Smooth muscle cell (in vitro differentiated cells): ENCODE data around the gene RNASEH1. TPM values are rescaled to one million over a fixed set of nuclear protein-coding genes. Genes with fewer than 3 reads are reported as not detected.

Source experiments
- DNase-seq: peaks from one replicate; lab custom pipeline; 2025; ENCODE audit not compliant: unreplicated experiment; lab: John Stamatoyannopoulos, UW
- H2AFZ ChIP-seq: fragments of 200-600 bp; sonication (generic); 2 replicates; pipeline ENCODE4 v1.6.0; 2016; ENCODE audit warnings: antibody characterized with exemption, low read depth, mild to moderate bottlenecking
- H3F3A ChIP-seq: fragments of 200-600 bp; sonication (generic); 2 replicates; pipeline ENCODE4 v1.6.0; 2017; ENCODE audit warnings: antibody characterized with exemption, low read depth
- H3K27ac ChIP-seq: fragments of 200-600 bp; sonication (generic); 2 replicates; pipeline ENCODE4 v1.5.1; 2016; ENCODE audit warnings: low read depth, mild to moderate bottlenecking
- H3K27me3 ChIP-seq: fragments of 200-600 bp; sonication (generic); 2 replicates; pipeline ENCODE4 v1.6.1; 2016; ENCODE audit warnings: low read depth, mild to moderate bottlenecking
- H3K36me3 ChIP-seq: fragments of 200-600 bp; sonication (generic); 2 replicates; pipeline ENCODE4 v1.5.1; 2016; ENCODE audit warnings: low read depth
- H3K4me1 ChIP-seq: fragments of 200-600 bp; sonication (generic); 2 replicates; pipeline ENCODE4 v1.5.1; 2016; ENCODE audit warnings: low read depth
- H3K4me2 ChIP-seq: fragments of 200-600 bp; sonication (generic); 2 replicates; pipeline ENCODE4 v1.6.0; 2016; ENCODE audit warnings: mild to moderate bottlenecking
- H3K4me3 ChIP-seq: fragments of 200-600 bp; sonication (generic); 2 replicates; pipeline ENCODE4 v1.5.1; 2016; ENCODE audit warnings: mild to moderate bottlenecking
- H3K79me2 ChIP-seq: fragments of 200-600 bp; sonication (generic); 2 replicates; pipeline ENCODE4 v1.6.0; 2016; ENCODE audit warnings: low read depth, mild to moderate bottlenecking
- H3K9ac ChIP-seq: fragments of 200-600 bp; sonication (generic); 2 replicates; pipeline ENCODE4 v1.6.0; 2016; ENCODE audit warnings: low read depth
- H3K9me3 ChIP-seq: fragments of 200-600 bp; sonication (generic); replicated peaks from 2 replicates; pipeline ENCODE4 v1.5.1; 2016; ENCODE audit warnings: low read depth
- H4K20me1 ChIP-seq: fragments of 200-600 bp; sonication (generic); 2 replicates; pipeline ENCODE4 v1.6.0; 2016; ENCODE audit warnings: low read depth
- CTCF ChIP-seq: fragments of 200-600 bp; sonication (generic); IDR thresholded peaks from 2 replicates; pipeline ENCODE4 v1.5.1; 2017; ENCODE audit warnings: borderline replicate concordance, mild to moderate bottlenecking, antibody characterized with exemption; ENCODE audit not compliant: insufficient read depth, poor library complexity, severe bottlenecking
- WGBS: methylation state at CpG from one replicate; pipeline ENCODE4 v1.1.7; 2016; ENCODE audit warnings: low lambda C conversion rate; 5-methylcytosine and 5-hydroxymethylcytosine counted together
- polyA plus RNA-seq: library from polyadenylated mRNA; unstranded; fragments of >200 nt; fragmentation: Nextera tagmentation; extraction: Ambion mirVana; gene quantifications from 2 replicates; pipeline ENCODE4 v1.2.1, GENCODE V29; 2016
- total RNA-seq: library from RNA; depleted of rRNA; stranded (reverse); fragments of >200 nt; gene quantifications from 2 replicates; pipeline ENCODE4 v1.2.3, GENCODE V29; 2014

Gene RNASEH1
- total RNA-seq (18.3 and 22.0 TPM in 2 replicates), polyA plus RNA-seq (32.7 and 39.2 TPM in 2 replicates)

- H3K4me2 ChIP-seq: peak within 1 kb of the TSS; percentile 87
- under 1% methylated on average over 57 of the region's 67 CpGs for WGBS
- peaks cover 19% of the 10 kb centered on the region for H3K36me3 ChIP-seq
- H3K4me3 ChIP-seq: peak within 1 kb of the TSS; percentile 91
- peak within 1 kb of the TSS; percentile 100 for H3K9ac ChIP-seq
- peak; percentile 94 for DNase-seq
- H3K4me1 ChIP-seq: peaks cover 6% of the 10 kb centered on the region
- no peaks in the 10 kb centered on the region for H3K9me3 ChIP-seq
- H3F3A ChIP-seq: no peaks in the 10 kb centered on the region
- peaks cover 38% of the 10 kb centered on the region for H3K79me2 ChIP-seq
- H3K27me3 ChIP-seq: no peaks in the 10 kb centered on the region
- no peaks in the 10 kb centered on the region for H4K20me1 ChIP-seq
- peak within 1 kb of the TSS; percentile 96 for H2AFZ ChIP-seq
- TF ChIP-seq CTCF: no peak
- peak within 1 kb of the TSS; percentile 99 for H3K27ac ChIP-seq
Measured at GRCh38 chr2:3558205-3559014, at the start of gene RNASEH1. Gene RNASEH1 (minus strand): TSS chr2:3558333. CDS start chr2:3558260, 73 bp downstream.

- WGBS: 88% methylated on average over 37 of the region's 37 CpGs
- H3F3A ChIP-seq: peaks cover 4% of the 10 kb centered on the region
- H3K36me3 ChIP-seq: no peaks in the 10 kb centered on the region
- no peak for TF ChIP-seq CTCF
- H3K4me3 ChIP-seq: no peak overlapping the region
- no peaks in the 10 kb centered on the region for H3K9me3 ChIP-seq
- H3K27me3 ChIP-seq: no peaks in the 10 kb centered on the region
- no peak overlapping the region for H2AFZ ChIP-seq
- H3K4me2 ChIP-seq: no peak overlapping the region
- H3K9ac ChIP-seq: no peak overlapping the region
- H3K27ac ChIP-seq: no peak overlapping the region
- no peak for DNase-seq
- no peaks in the 10 kb centered on the region for H3K79me2 ChIP-seq
- no peaks in the 10 kb centered on the region for H4K20me1 ChIP-seq
- peaks cover 4% of the 10 kb centered on the region for H3K4me1 ChIP-seq
Measured at GRCh38 chr2:3606370-3607201, 48.5 kb upstream of the RNASEH1 start.

GRCh38 chr2:3606028-3606369 is 47.9 kb upstream of the RNASEH1 start:
- no peak for DNase-seq
- Histone ChIP-seq H3K4me1 (no peaks in the 10 kb centered on the region), H3K4me2 (no peak overlapping the region), H3K27ac (no peak overlapping the region), H3K9ac (no peak overlapping the region), H3K4me3 (no peak overlapping the region), H3K9me3 (no peaks in the 10 kb centered on the region), H3F3A (peaks cover 4% of the 10 kb centered on the region), H2AFZ (no peak overlapping the region), H3K79me2 (no peaks in the 10 kb centered on the region), H3K36me3 (no peaks in the 10 kb centered on the region), H4K20me1 (no peaks in the 10 kb centered on the region), H3K27me3 (no peaks in the 10 kb centered on the region)
- no peak for TF ChIP-seq CTCF
- WGBS: 94% methylated on average over 11 of the region's 11 CpGs
